SKM-1 treated with dmso at 0.1 percent for 144 hours (cell line): ENCODE measurements around the gene C5orf63.
"Not testable (repeated sequence)": the region's sequence is repeated elsewhere in the genome, so short reads cannot be mapped to it uniquely, and the experiment has no call there.

Source experiments
- DNase-seq: peaks from one replicate; lab custom pipeline; 2025; ENCODE audit not compliant: unreplicated experiment; lab: John Stamatoyannopoulos, UW

Gene C5orf63

GRCh38 chr5:127010362-127010761 lies 62.9 kb downstream of the C5orf63 start:
- no peak for DNase-seq

GRCh38 chr5:127009784-127010183 lies 63.5 kb downstream of the C5orf63 start:
- no peak for DNase-seq

- DNase-seq: no peak
Observed at GRCh38 chr5:127008300-127008975, 64.9 kb downstream of the C5orf63 start.

- no peak for DNase-seq
Observed at GRCh38 chr5:127007522-127007921, 65.8 kb downstream of the C5orf63 start.

GRCh38 chr5:127006744-127007143 lies 66.6 kb downstream of the C5orf63 start:
- no peak for DNase-seq

GRCh38 chr5:127005282-127005681 lies 68.0 kb downstream of the C5orf63 start:
- DNase-seq: not testable (repeated sequence)

GRCh38 chr5:127004721-127005120 lies 68.6 kb downstream of the C5orf63 start:
- no peak for DNase-seq

GRCh38 chr5:127003798-127004495 lies 69.4 kb downstream of the C5orf63 start:
- DNase-seq: no peak

- DNase-seq: no peak
Observed at GRCh38 chr5:127002390-127002789, 70.9 kb downstream of the C5orf63 start.

GRCh38 chr5:127001621-127002296 lies 71.5 kb downstream of the C5orf63 start:
- DNase-seq: no peak
